Measurements from ENCODE around the gene CABP4.

The CABP4 gene

DNA sequence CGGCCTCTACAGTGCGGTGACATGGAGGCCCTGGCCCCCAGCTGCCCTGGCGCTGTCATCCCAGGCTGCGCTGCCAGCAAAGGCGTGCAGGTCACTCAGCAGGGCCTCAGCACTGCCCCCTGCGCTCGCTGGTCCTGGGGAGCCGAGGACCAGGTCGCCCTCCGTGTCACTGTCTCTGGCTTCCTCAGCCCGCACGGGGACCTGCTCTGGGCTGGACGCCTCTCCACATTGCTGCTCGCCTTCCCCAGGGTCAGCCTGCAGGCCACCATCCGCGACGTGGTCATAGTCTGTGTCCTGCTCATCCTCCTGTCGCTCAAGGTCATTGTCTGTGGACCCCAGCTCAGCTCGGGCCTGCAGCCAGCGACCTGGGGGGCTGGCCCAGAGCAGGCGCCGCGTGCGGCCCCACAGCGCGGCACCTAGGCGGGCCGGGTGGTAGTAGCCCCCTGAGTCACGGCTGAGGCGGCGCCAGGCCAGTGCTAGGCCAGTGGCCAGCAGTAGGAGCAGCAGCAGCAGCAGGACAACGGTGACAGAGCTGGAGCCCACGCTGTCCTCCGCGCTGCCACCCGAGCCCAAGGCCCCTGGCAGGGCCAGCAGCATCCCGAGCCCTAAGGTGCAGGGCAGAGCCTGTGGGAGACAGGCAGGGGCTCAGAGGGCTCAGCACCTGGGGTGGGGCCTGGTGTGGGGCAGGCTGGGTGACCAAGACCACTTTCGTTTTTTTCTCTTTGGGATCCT is 19.3 kb upstream of the CABP4 start:
- Histone ChIP-seq H3K27me3 (ENCODE audit: control insufficient read depth in 1 of 2, insufficient read depth in 1 of 2, low read length in 2 of 2) (no peaks in the 10 kb centered on the region), H3K4me1 (ENCODE audit: control insufficient read depth, insufficient read depth, low read depth, low read length) (peaks cover 60% of the 10 kb centered on the region), H3K18ac (ENCODE audit: low read depth in 1 of 2, low read length in 2 of 2) (no peak overlapping the region), H3K36me3 (ENCODE audit: control insufficient read depth in 1 of 2, insufficient read depth in 2 of 2, low read depth in 1 of 2, low read length in 2 of 2) (peaks cover 76 to 92% of the 10 kb centered on the region in 2 experiments), H3K23ac (ENCODE audit: low read length in 2 of 2) (no peak overlapping the region), H3K4me3 (ENCODE audit: insufficient read depth in 1 of 2, low read depth in 1 of 2, low read length in 2 of 2) (no peak overlapping the region), H3K4ac (ENCODE audit: low read depth in 1 of 2, low read length in 2 of 2) (no peak overlapping the region), H3K27ac (ENCODE audit: low read length, poor library complexity, severe bottlenecking) (peak overlapping the region; percentile 96), H3K79me1 (replicated peaks; ENCODE audit: low read length, poor library complexity, severe bottlenecking) (peaks cover 38% of the 10 kb centered on the region), H3K14ac (ENCODE audit: low read length in 2 of 2) (no peak overlapping the region), H2BK15ac (ENCODE audit: low read depth, poor library complexity, severe bottlenecking) (peak overlapping the region; percentile 21), H3K9ac (ENCODE audit: low read length) (no peak overlapping the region), H4K91ac (ENCODE audit: low read length) (peak overlapping the region; percentile 53), H2AFZ (ENCODE audit: low read depth, low read length) (no peak overlapping the region), H4K8ac (ENCODE audit: low read length) (peak overlapping the region; percentile 19), H2BK5ac (ENCODE audit: low read depth, low read length, poor library complexity, severe bottlenecking) (peak overlapping the region; percentile 83), H3K9me3 (ENCODE audit: control insufficient read depth, low read length) (no peaks in the 10 kb centered on the region), H2AK5ac (ENCODE audit: low read length, severe bottlenecking) (peak overlapping the region; percentile 92), H2BK120ac (ENCODE audit: low read depth, low read length) (no peak overlapping the region), H3K4me2 (ENCODE audit: low read length, poor library complexity, severe bottlenecking) (no peak overlapping the region), H2BK12ac (ENCODE audit: low read length in 2 of 2) (no peak overlapping the region)
- DNase-seq = no peak
- WGBS = 92% methylated on average over 38 of the region's 38 CpGs

DNA sequence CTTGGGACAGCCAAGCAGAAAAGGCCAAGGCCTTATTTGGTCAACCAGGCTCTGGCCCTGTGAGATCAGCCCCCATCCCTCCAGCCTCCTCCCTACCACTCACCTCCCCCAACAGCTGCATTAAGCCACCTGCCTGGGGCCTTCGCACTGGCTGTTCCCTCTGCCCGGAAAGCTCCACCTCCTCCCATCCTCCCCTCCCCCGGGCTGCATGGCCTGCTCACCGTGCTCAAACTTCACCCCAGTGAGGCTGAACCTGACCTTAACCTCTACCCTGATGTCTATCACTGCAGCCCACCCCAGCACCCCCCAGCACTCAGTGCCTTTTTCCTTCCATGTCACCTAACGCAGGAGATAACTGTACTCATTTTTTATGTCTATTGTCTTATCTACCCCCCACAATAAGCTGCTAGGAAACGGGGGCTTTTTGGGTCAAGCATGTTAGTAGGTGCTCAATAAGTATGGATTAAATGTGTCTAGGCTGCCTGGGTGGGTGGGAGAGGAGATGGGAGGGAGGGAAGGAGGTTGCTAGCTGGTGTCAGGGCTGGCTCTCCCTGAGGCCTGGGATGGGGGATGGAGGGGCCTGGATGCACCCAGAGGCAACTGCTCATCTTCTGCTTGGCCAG is 18.6 kb upstream of the CABP4 start:
- H3K4ac ChIP-seq (ENCODE audit: low read depth in 1 of 2, low read length in 2 of 2) = no peak overlapping the region
- peak; percentile 19 for DNase-seq
- peak overlapping the region in 1 of 2 experiments; percentile 23 for H3K23ac ChIP-seq (ENCODE audit: low read length in 2 of 2)
- no peak overlapping the region for H3K9ac ChIP-seq (ENCODE audit: low read length)
- H2BK12ac ChIP-seq (ENCODE audit: low read length in 2 of 2) = no peak overlapping the region
- H2AK5ac ChIP-seq (ENCODE audit: low read length, severe bottlenecking) = peak overlapping the region; percentile 92
- peaks cover 76 to 93% of the 10 kb centered on the region in 2 experiments for H3K36me3 ChIP-seq (ENCODE audit: control insufficient read depth in 1 of 2, insufficient read depth in 2 of 2, low read depth in 1 of 2, low read length in 2 of 2)
- peaks cover 36% of the 10 kb centered on the region for H3K79me1 ChIP-seq (replicated peaks; ENCODE audit: low read length, poor library complexity, severe bottlenecking)
- peak overlapping the region; percentile 96 for H3K27ac ChIP-seq (ENCODE audit: low read length, poor library complexity, severe bottlenecking)
- no peak overlapping the region for H2BK15ac ChIP-seq (ENCODE audit: low read depth, poor library complexity, severe bottlenecking)
- peak overlapping the region in 1 of 2 experiments; percentile 2 for H3K4me3 ChIP-seq (ENCODE audit: insufficient read depth in 1 of 2, low read depth in 1 of 2, low read length in 2 of 2)
- no peak overlapping the region for H3K4me2 ChIP-seq (ENCODE audit: low read length, poor library complexity, severe bottlenecking)
- no peaks in the 10 kb centered on the region for H3K27me3 ChIP-seq (ENCODE audit: control insufficient read depth in 1 of 2, insufficient read depth in 1 of 2, low read length in 2 of 2)
- H2AFZ ChIP-seq (ENCODE audit: low read depth, low read length) = no peak overlapping the region
- no peak overlapping the region for H2BK120ac ChIP-seq (ENCODE audit: low read depth, low read length)
- H4K8ac ChIP-seq (ENCODE audit: low read length) = peak overlapping the region; percentile 71
- H3K4me1 ChIP-seq (ENCODE audit: control insufficient read depth, insufficient read depth, low read depth, low read length) = peaks cover 66% of the 10 kb centered on the region
- H3K9me3 ChIP-seq (ENCODE audit: control insufficient read depth, low read length) = no peaks in the 10 kb centered on the region
- H4K91ac ChIP-seq (ENCODE audit: low read length) = no peak overlapping the region
- no peak overlapping the region for H3K14ac ChIP-seq (ENCODE audit: low read length in 2 of 2)
- H3K18ac ChIP-seq (ENCODE audit: low read depth in 1 of 2, low read length in 2 of 2) = peak overlapping the region; percentile 14 to 56
- 38% methylated on average over 4 of the region's 6 CpGs for WGBS
- peak overlapping the region; percentile 94 for H2BK5ac ChIP-seq (ENCODE audit: low read depth, low read length, poor library complexity, severe bottlenecking)

DNA sequence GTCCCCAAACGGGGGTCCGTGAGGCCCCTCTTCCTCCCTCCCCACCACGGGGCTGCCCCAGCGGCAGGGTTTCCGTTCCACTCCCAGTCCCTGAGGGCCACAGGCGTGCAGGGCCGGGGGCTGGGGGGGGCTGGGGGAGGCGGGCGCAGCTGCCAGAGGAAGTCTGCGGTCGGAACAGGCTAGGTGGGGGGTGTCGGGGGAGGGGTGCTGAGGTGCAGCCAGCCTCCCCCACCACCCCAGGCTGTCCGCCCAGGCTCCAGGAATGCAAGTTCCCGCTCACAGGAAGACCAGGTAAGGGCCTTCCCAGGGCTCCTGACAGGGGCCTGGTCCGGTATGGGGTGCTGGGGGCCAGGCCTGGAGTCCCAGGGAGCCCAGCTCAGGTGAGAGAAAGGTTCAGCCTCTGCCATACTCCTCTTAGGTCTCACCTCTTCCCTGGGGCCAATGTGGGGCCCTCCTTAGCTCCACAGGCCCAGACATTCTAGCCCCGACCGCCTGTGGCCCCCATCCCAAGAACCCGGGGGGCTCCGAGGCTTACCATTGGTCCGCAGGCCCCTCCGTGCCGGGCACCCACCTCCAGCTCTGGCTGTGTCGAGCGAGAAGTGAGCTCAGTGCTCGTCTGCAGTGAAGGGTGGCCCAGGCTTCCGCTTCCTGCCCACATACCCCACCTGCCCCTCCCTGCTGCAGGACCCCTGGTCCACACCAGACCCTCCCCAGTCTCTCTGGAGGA is 17.9 kb upstream of the CABP4 start, which contains the start of gene PTPRCAP:
Gene PTPRCAP (minus strand): TSS at position 601 of the 727 bp plus-strand sequence. CDS start 63 bp downstream, at position 538.
- Histone ChIP-seq H2AFZ (ENCODE audit: low read depth, low read length) (no peak within 1 kb of the TSS), H3K23ac (ENCODE audit: low read length in 2 of 2) (peak within 1 kb of the TSS in 1 of 2 experiments; percentile 23), H3K4me3 (ENCODE audit: insufficient read depth in 1 of 2, low read depth in 1 of 2, low read length in 2 of 2) (peak within 1 kb of the TSS in 1 of 2 experiments; percentile 2), H4K8ac (ENCODE audit: low read length) (peak within 1 kb of the TSS; percentile 71), H4K91ac (ENCODE audit: low read length) (peak within 1 kb of the TSS; percentile 67), H2AK5ac (ENCODE audit: low read length, severe bottlenecking) (peak within 1 kb of the TSS; percentile 97), H3K14ac (ENCODE audit: low read length in 2 of 2) (no peak within 1 kb of the TSS), H3K27me3 (ENCODE audit: control insufficient read depth in 1 of 2, insufficient read depth in 1 of 2, low read length in 2 of 2) (no peaks in the 10 kb centered on the region), H3K18ac (ENCODE audit: low read depth in 1 of 2, low read length in 2 of 2) (peak within 1 kb of the TSS; percentile 14 to 56), H3K27ac (ENCODE audit: low read length, poor library complexity, severe bottlenecking) (peak within 1 kb of the TSS; percentile 96), H2BK15ac (ENCODE audit: low read depth, poor library complexity, severe bottlenecking) (no peak within 1 kb of the TSS), H3K9ac (ENCODE audit: low read length) (no peak within 1 kb of the TSS), H3K36me3 (ENCODE audit: control insufficient read depth in 1 of 2, insufficient read depth in 2 of 2, low read depth in 1 of 2, low read length in 2 of 2) (peaks cover 76 to 93% of the 10 kb centered on the region in 2 experiments), H2BK5ac (ENCODE audit: low read depth, low read length, poor library complexity, severe bottlenecking) (peak within 1 kb of the TSS; percentile 94), H3K4me1 (ENCODE audit: control insufficient read depth, insufficient read depth, low read depth, low read length) (peaks cover 73% of the 10 kb centered on the region), H3K79me1 (replicated peaks; ENCODE audit: low read length, poor library complexity, severe bottlenecking) (peaks cover 29% of the 10 kb centered on the region), H2BK12ac (ENCODE audit: low read length in 2 of 2) (peak within 1 kb of the TSS in 1 of 2 experiments; percentile 42), H3K4me2 (ENCODE audit: low read length, poor library complexity, severe bottlenecking) (peak within 1 kb of the TSS; percentile 47), H3K9me3 (ENCODE audit: control insufficient read depth, low read length) (no peaks in the 10 kb centered on the region), H3K4ac (ENCODE audit: low read depth in 1 of 2, low read length in 2 of 2) (no peak within 1 kb of the TSS), H2BK120ac (ENCODE audit: low read depth, low read length) (no peak within 1 kb of the TSS)
- DNase-seq = no peak
- 87% methylated on average over 16 of the region's 26 CpGs for WGBS

DNA sequence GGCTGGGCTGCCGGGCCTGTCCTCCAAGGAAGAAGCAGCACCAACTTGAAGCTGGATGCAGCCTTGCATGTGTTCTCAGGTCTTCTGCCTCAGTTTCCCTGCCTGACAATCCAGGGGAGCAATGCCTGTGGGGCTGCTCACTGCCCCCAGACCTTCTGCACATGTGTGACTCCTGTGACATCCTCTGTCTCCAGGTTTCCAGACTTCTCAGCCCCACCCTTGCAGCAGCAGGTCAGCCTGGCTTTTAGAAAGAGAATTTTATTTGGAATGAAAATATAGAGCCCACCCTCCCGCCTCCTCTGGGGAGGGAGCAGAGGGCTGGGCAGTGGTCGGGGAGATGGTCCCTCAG is 17.4 kb upstream of the CABP4 start:
- no peaks in the 10 kb centered on the region for H3K27me3 ChIP-seq (ENCODE audit: control insufficient read depth in 1 of 2, insufficient read depth in 1 of 2, low read length in 2 of 2)
- H3K4me2 ChIP-seq (ENCODE audit: low read length, poor library complexity, severe bottlenecking) = peak overlapping the region; percentile 47
- H4K91ac ChIP-seq (ENCODE audit: low read length) = no peak overlapping the region
- H4K8ac ChIP-seq (ENCODE audit: low read length) = peak overlapping the region; percentile 19
- no peak overlapping the region for H3K4ac ChIP-seq (ENCODE audit: low read depth in 1 of 2, low read length in 2 of 2)
- H2BK12ac ChIP-seq (ENCODE audit: low read length in 2 of 2) = peak overlapping the region in 1 of 2 experiments; percentile 42
- no peak overlapping the region for H3K9ac ChIP-seq (ENCODE audit: low read length)
- peak overlapping the region; percentile 97 for H2AK5ac ChIP-seq (ENCODE audit: low read length, severe bottlenecking)
- peaks cover 78% of the 10 kb centered on the region for H3K4me1 ChIP-seq (ENCODE audit: control insufficient read depth, insufficient read depth, low read depth, low read length)
- DNase-seq = no peak
- no peaks in the 10 kb centered on the region for H3K9me3 ChIP-seq (ENCODE audit: control insufficient read depth, low read length)
- H3K27ac ChIP-seq (ENCODE audit: low read length, poor library complexity, severe bottlenecking) = peak overlapping the region; percentile 93
- H3K23ac ChIP-seq (ENCODE audit: low read length in 2 of 2) = no peak overlapping the region
- H3K79me1 ChIP-seq (replicated peaks; ENCODE audit: low read length, poor library complexity, severe bottlenecking) = peaks cover 25% of the 10 kb centered on the region
- WGBS = 82% methylated on average over 3 of the region's 3 CpGs
- H2BK15ac ChIP-seq (ENCODE audit: low read depth, poor library complexity, severe bottlenecking) = no peak overlapping the region
- no peak overlapping the region for H2AFZ ChIP-seq (ENCODE audit: low read depth, low read length)
- H2BK5ac ChIP-seq (ENCODE audit: low read depth, low read length, poor library complexity, severe bottlenecking) = peak overlapping the region; percentile 90
- H3K14ac ChIP-seq (ENCODE audit: low read length in 2 of 2) = no peak overlapping the region
- H3K4me3 ChIP-seq (ENCODE audit: insufficient read depth in 1 of 2, low read depth in 1 of 2, low read length in 2 of 2) = no peak overlapping the region
- H3K18ac ChIP-seq (ENCODE audit: low read depth in 1 of 2, low read length in 2 of 2) = no peak overlapping the region
- peaks cover 71 to 93% of the 10 kb centered on the region in 2 experiments for H3K36me3 ChIP-seq (ENCODE audit: control insufficient read depth in 1 of 2, insufficient read depth in 2 of 2, low read depth in 1 of 2, low read length in 2 of 2)
- no peak overlapping the region for H2BK120ac ChIP-seq (ENCODE audit: low read depth, low read length)

Data from mesenchymal stem cell (in vitro differentiated cells and primary cell).